HepG2 (cell line): Measurements from ENCODE around the gene BUD23. TPM values are rescaled to one million over a fixed set of nuclear protein-coding genes. Genes with fewer than 3 reads are reported as not detected.
A peak's percentile ranks its signal among the peaks of the same experiment; 100 is the strongest.

Source experiments
- AKAP8 ChIP-seq: sonication (generic); formaldehyde crosslinking; IDR thresholded peaks from 2 replicates; pipeline ENCODE4 v1.5.1; 2020; ENCODE audit warnings: mild to moderate bottlenecking, missing genetic modification reagents
- CBX2 ChIP-seq, 2 experiments: fragments of 200-600 bp in 1 of 2; sonication (generic); formaldehyde crosslinking in 1 of 2; IDR thresholded peaks; 2 replicates each; pipeline versions ENCODE4 v1.7.0 to v1.8.1; 2018 to 2022; ENCODE audit warnings: low read depth in 2 of 2, low read length in 1 of 2, mild to moderate bottlenecking in 1 of 2, missing genetic modification reagents in 1 of 2
- CCDC6 ChIP-seq: sonication (generic); formaldehyde crosslinking; IDR thresholded peaks from 2 replicates; pipeline ENCODE4 v1.8.1; 2022; ENCODE audit warnings: mild to moderate bottlenecking, missing genetic modification reagents, moderate library complexity
- ERF ChIP-seq: IDR thresholded peaks from 2 replicates; pipeline ENCODE4 v1.6.1; 2018; ENCODE audit warnings: missing biosample characterization, missing genetic modification reagents
- FIP1L1 ChIP-seq: fragments of 200-400 bp; formaldehyde crosslinking; IDR thresholded peaks from 2 replicates; pipeline ENCODE4 v1.6.1; 2018; ENCODE audit warnings: low read depth, mild to moderate bottlenecking, low read length, moderate library complexity, borderline replicate concordance; ENCODE audit not compliant: insufficient read depth
- GABPB1 ChIP-seq: IDR thresholded peaks from 2 replicates; pipeline ENCODE4 v1.6.1; 2016; ENCODE audit warnings: mild to moderate bottlenecking, missing genetic modification reagents, moderate library complexity, missing compliant biosample characterization
- MIER3 ChIP-seq: IDR thresholded peaks from 2 replicates; pipeline ENCODE4 v1.6.1; 2016; ENCODE audit warnings: missing compliant biosample characterization, borderline replicate concordance
- PCBP1 ChIP-seq: fragments of 200-400 bp; formaldehyde crosslinking; IDR thresholded peaks from 2 replicates; pipeline ENCODE4 v1.6.1; 2017; ENCODE audit warnings: mild to moderate bottlenecking, low read depth, low read length, borderline replicate concordance
- POLR2AphosphoS5 ChIP-seq: IDR thresholded peaks from 2 replicates; pipeline ENCODE4 v1.6.1; 2012; ENCODE audit warnings: low read depth, low read length
- RARG ChIP-seq: sonication (generic); formaldehyde crosslinking; IDR thresholded peaks from 2 replicates; pipeline ENCODE4 v1.4.0; 2020; ENCODE audit warnings: low read depth, mild to moderate bottlenecking, missing genetic modification reagents
- SAP130 ChIP-seq: IDR thresholded peaks from 2 replicates; pipeline ENCODE4 v1.6.1; 2016; ENCODE audit warnings: low read depth
- SIX1 ChIP-seq: sonication (generic); formaldehyde crosslinking; IDR thresholded peaks from 2 replicates; pipeline ENCODE4 v1.4.0; 2020; ENCODE audit warnings: missing genetic modification reagents, borderline replicate concordance
- SMAD9 ChIP-seq: sonication (generic); formaldehyde crosslinking; IDR thresholded peaks from 2 replicates; pipeline ENCODE4 v1.5.1; 2020; ENCODE audit warnings: mild to moderate bottlenecking, missing genetic modification reagents
- TBX3 ChIP-seq: fragments of 450-650 bp; IDR thresholded peaks from 2 replicates; pipeline ENCODE4 v1.6.1; 2017; ENCODE audit warnings: antibody characterized with exemption, mild to moderate bottlenecking, inconsistent platforms, borderline replicate concordance
- ZNF121 ChIP-seq: sonication (generic); formaldehyde crosslinking; IDR thresholded peaks from 2 replicates; pipeline ENCODE4 v1.5.0; 2020; ENCODE audit warnings: mild to moderate bottlenecking, missing genetic modification reagents
- ZNF124 ChIP-seq: sonication (generic); formaldehyde crosslinking; IDR thresholded peaks from 2 replicates; pipeline ENCODE4 v1.4.0; 2020; ENCODE audit warnings: missing genetic modification reagents
- ZNF160 ChIP-seq: sonication (generic); formaldehyde crosslinking; IDR thresholded peaks from 2 replicates; pipeline ENCODE4 v1.8.0; 2022; ENCODE audit warnings: mild to moderate bottlenecking, inconsistent platforms, missing genetic modification reagents
- ZNF234 ChIP-seq: sonication (generic); formaldehyde crosslinking; conservative IDR thresholded peaks from 2 replicates; pipeline ENCODE4 v1.5.1; 2020; ENCODE audit warnings: mild to moderate bottlenecking, missing genetic modification reagents
- ZNF235 ChIP-seq: sonication (generic); formaldehyde crosslinking; IDR thresholded peaks from 2 replicates; pipeline ENCODE4 v1.8.1; 2023; ENCODE audit warnings: mild to moderate bottlenecking, missing genetic modification reagents, borderline replicate concordance
- ZNF256 ChIP-seq: sonication (generic); formaldehyde crosslinking; conservative IDR thresholded peaks from 2 replicates; pipeline ENCODE4 v1.4.0; 2020; ENCODE audit warnings: missing genetic modification reagents
- ZNF282 ChIP-seq: fragments of 450-650 bp; IDR thresholded peaks from 2 replicates; pipeline ENCODE4 v1.6.1; 2018; ENCODE audit not compliant: partially characterized antibody
- ZNF333 ChIP-seq: sonication (generic); formaldehyde crosslinking; IDR thresholded peaks from 2 replicates; pipeline ENCODE4 v1.4.0; 2020; ENCODE audit warnings: mild to moderate bottlenecking, missing genetic modification reagents, borderline replicate concordance
- ZNF549 ChIP-seq: sonication (generic); formaldehyde crosslinking; IDR thresholded peaks from 2 replicates; pipeline ENCODE4 v1.5.0; 2020; ENCODE audit warnings: missing genetic modification reagents
- ZNF737 ChIP-seq: sonication (generic); formaldehyde crosslinking; IDR thresholded peaks from 2 replicates; pipeline ENCODE4 v1.5.0; 2020; ENCODE audit warnings: missing genetic modification reagents, mild to moderate bottlenecking, borderline replicate concordance
- ZNF768 ChIP-seq: sonication (generic); formaldehyde crosslinking; IDR thresholded peaks from 2 replicates; pipeline ENCODE4 v1.4.0; 2020; ENCODE audit warnings: missing genetic modification reagents
- polyA plus RNA-seq, 8 experiments: library from polyadenylated mRNA; depleted of rRNA in 3 of 8; stranded (reverse) in 7 of 8; unstranded in 1 of 8; fragments of >200 nt; fragmentation: Illumina TruSeq in 4 of 8; extraction: Trizol in 4 of 8; gene quantifications; 2 replicates each; pipeline versions ENCODE4 v1.2.1 to v1.2.3, GENCODE V29; 2011 to 2016; ENCODE audit warnings: low read depth in 4 of 8, missing spikeins in 1 of 8, mixed read lengths in 1 of 8; ENCODE audit not compliant: insufficient read depth in 1 of 8
- total RNA-seq, 5 experiments: library from RNA; depleted of rRNA; stranded (reverse); fragments of >200 nt; fragmentation: Illumina TruSeq; extraction: Trizol; gene quantifications; 2 replicates each; pipeline ENCODE4 v1.2.3, GENCODE V29; 2016; ENCODE audit warnings: low read depth in 1 of 5
- TF ChIP-seq, protein P1 (sequence below): sonication (generic); formaldehyde crosslinking; IDR thresholded peaks from 2 replicates; pipeline ENCODE4 v1.5.1; 2020; ENCODE audit warnings: mild to moderate bottlenecking, missing genetic modification reagents
- TF ChIP-seq, protein P2 (sequence below): sonication (generic); formaldehyde crosslinking; IDR thresholded peaks from 2 replicates; pipeline ENCODE4 v1.4.0; 2020; ENCODE audit warnings: missing genetic modification reagents
- TF ChIP-seq, protein P3 (sequence below): sonication (generic); formaldehyde crosslinking; IDR thresholded peaks from 2 replicates; pipeline ENCODE4 v1.8.1; 2023; ENCODE audit warnings: mild to moderate bottlenecking, missing genetic modification reagents

BUD23 gene
- total and polyA plus RNA-seq, 2 of the 13 experiments (the other 11 are each of a cell fraction or from before 2014, with no cell fraction given): 47.5 to 54.5 TPM

DNA sequence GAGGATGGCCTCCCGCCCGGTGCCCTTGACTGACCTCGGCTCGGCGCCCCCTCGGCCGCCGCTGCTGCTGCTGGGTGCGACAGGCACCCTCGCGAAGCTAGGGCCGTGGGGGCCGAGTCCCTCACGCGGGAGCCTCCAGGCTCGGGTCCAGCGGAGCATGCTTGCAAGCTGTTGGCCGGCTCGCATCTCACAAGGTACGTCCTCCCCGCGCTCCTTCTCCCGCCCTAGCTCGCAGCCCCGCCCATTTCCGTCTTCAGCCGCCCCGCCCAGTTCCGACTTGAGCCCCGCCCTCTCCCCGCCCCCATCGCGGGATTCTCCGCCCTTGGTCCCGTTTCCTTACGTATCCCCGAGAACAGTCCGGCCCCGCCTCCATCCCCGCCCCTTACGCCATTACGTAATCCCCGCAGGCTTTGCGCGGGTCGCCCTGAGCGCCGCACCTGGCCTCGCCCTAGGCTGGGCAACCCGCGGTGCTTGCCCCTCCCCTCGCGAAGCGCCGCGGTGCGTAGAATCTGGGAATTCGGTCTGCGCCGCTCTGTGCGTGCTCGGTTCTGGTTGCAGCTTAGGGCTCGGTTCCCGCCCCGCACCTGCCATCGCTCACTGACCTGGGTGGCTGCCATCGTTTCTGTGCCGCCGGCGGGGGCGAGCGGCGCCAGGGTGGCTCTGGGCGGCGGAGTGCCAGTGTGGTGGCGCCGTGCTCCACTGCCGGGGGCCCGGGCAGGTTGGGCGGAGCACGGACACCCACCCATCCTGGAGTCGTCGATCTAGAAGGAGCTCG, 55.4 kb downstream of the BUD23 start, which contains the start of gene ABHD11 (continued):
- TF ChIP-seq SIX1 (CRISPR knock-in tag) (no peak), RARG (CRISPR knock-in tag) (no peak), ZNF235 (CRISPR knock-in tag) (peak; percentile 50; the same call in 1 of the 2 replicates), ZNF256 (CRISPR knock-in tag) (no peak), ZNF160 (CRISPR knock-in tag) (peak; percentile 67; the same call in 1 of the 2 replicates), CCDC6 (peak; percentile 52; the same call in 1 of the 2 replicates), SAP130 (CRISPR knock-in tag) (peak; percentile 79), ZNF333 (no peak), POLR2AphosphoS5 (peak; percentile 73), ZNF549 (CRISPR knock-in tag) (no peak), FIP1L1 (no peak), CBX2 (IDR thresholded peaks at IDR 0.05; ENCODE audit: low read depth, low read length) (no peak), CBX2 (CRISPR knock-in tag; IDR thresholded peaks at IDR 0.05; ENCODE audit: low read depth) (no peak), ZNF234 (CRISPR knock-in tag) (no peak), MIER3 (CRISPR knock-in tag) (no peak; the same call in 1 of the 2 replicates), ZNF737 (CRISPR knock-in tag) (no peak), ZNF282 (no peak), ERF (CRISPR knock-in tag) (no peak), ZNF124 (CRISPR knock-in tag) (peak; percentile 71; the same call in 1 of the 2 replicates), AKAP8 (CRISPR knock-in tag) (no peak), GABPB1 (CRISPR knock-in tag) (peak; percentile 81), TBX3 (no peak), SMAD9 (CRISPR knock-in tag) (no peak), PCBP1 (no peak), ZNF121 (CRISPR knock-in tag) (no peak; the same call in 1 of the 2 replicates), ZNF768 (CRISPR knock-in tag) (peak; percentile 14)
- TF ChIP-seq, protein P1, sequence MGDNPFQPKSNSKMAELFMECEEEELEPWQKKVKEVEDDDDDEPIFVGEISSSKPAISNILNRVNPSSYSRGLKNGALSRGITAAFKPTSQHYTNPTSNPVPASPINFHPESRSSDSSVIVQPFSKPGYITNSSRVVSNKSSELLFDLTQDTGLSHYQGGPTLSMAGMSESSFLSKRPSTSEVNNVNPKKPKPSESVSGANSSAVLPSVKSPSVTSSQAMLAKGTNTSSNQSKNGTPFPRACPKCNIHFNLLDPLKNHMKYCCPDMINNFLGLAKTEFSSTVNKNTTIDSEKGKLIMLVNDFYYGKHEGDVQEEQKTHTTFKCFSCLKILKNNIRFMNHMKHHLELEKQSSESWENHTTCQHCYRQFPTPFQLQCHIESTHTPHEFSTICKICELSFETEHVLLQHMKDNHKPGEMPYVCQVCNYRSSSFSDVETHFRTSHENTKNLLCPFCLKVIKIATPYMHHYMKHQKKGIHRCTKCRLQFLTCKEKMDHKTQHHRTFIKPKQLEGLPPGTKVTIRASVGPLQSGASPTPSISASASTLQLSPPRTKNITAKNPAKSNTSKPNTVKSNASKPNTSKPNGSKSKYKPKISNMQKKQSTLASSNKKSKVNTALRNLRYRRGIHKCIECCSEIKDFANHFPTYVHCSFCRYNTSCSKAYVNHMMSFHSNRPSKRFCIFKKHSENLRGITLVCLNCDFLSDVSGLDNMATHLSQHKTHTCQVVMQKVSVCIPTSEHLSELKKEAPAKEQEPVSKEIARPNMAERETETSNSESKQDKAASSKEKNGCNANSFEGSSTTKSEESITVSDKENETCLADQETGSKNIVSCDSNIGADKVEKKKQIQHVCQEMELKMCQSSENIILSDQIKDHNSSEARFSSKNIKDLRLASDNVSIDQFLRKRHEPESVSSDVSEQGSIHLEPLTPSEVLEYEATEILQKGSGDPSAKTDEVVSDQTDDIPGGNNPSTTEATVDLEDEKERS: peak; percentile 72
- TF ChIP-seq, protein P2, sequence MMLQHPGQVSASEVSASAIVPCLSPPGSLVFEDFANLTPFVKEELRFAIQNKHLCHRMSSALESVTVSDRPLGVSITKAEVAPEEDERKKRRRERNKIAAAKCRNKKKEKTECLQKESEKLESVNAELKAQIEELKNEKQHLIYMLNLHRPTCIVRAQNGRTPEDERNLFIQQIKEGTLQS (CRISPR knock-in tag): peak; percentile 49; the same call in 1 of the 2 replicates
- TF ChIP-seq, protein P3, sequence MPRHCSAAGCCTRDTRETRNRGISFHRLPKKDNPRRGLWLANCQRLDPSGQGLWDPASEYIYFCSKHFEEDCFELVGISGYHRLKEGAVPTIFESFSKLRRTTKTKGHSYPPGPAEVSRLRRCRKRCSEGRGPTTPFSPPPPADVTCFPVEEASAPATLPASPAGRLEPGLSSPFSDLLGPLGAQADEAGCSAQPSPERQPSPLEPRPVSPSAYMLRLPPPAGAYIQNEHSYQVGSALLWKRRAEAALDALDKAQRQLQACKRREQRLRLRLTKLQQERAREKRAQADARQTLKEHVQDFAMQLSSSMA (CRISPR knock-in tag): no peak
